MCF 10A (cell line): ENCODE results near the gene LCP1. TPM values are rescaled to one million over a fixed set of nuclear protein-coding genes. Genes with fewer than 3 reads are reported as not detected.

Source experiments
- BruUV-seq: library from RNA; stranded (reverse); fragments of 400-500 nt; replicated peaks from 2 replicates; lab custom pipeline; 2021; lab: Mats Ljungman, UMichigan
- CTCF ChIA-PET: fragments of 300-600 bp; sonication (Branson Sonifier 250); formaldehyde crosslinking; extraction: SDS; loops from one replicate; lab custom pipeline; 2021; ENCODE audit warnings: antibody characterized with exemption, inconsistent platforms; lab: Yijun Ruan, JAX
- POLR2A ChIA-PET: fragments of 300-600, 350-650 bp; sonication (Branson Sonifier 250); formaldehyde crosslinking; extraction: SDS; loops from one replicate; lab custom pipeline; 2020; ENCODE audit warnings: antibody characterized with exemption, inconsistent platforms; lab: Yijun Ruan, JAX
- DNase-seq: peaks from one replicate; pipeline ENCODE4 v3.0.0-alpha.2; 2018; ENCODE audit not compliant: unreplicated experiment
- H3K27ac Mint-ChIP-seq: one replicate; pipeline ENCODE4 v1.8.0; 2022; ENCODE audit warnings: mild to moderate bottlenecking, low read depth, mixed read lengths; ENCODE audit not compliant: unreplicated experiment
- H3K27me3 Mint-ChIP-seq: one replicate; pipeline ENCODE4 v1.8.0; 2022; ENCODE audit warnings: mixed read lengths; ENCODE audit not compliant: insufficient read depth, unreplicated experiment
- H3K36me3 Mint-ChIP-seq: one replicate; pipeline ENCODE4 v1.8.0; 2022; ENCODE audit warnings: mild to moderate bottlenecking, moderate library complexity, mixed read lengths; ENCODE audit not compliant: insufficient read depth, unreplicated experiment
- H3K4me1 Mint-ChIP-seq: one replicate; pipeline ENCODE4 v1.8.0; 2022; ENCODE audit warnings: mixed read lengths; ENCODE audit not compliant: insufficient read depth, unreplicated experiment
- H3K4me3 Mint-ChIP-seq: one replicate; pipeline ENCODE4 v1.8.0; 2022; ENCODE audit warnings: mild to moderate bottlenecking, moderate library complexity, mixed read lengths; ENCODE audit not compliant: unreplicated experiment
- H3K9me3 Mint-ChIP-seq: one replicate; pipeline ENCODE4 v1.8.0; 2022; ENCODE audit warnings: mixed read lengths; ENCODE audit not compliant: unreplicated experiment
- CTCF ChIP-seq: fragments of 200-600 bp; IDR thresholded peaks from one replicate; pipeline ENCODE4 v1.8.0; 2022; ENCODE audit warnings: antibody characterized with exemption, mild to moderate bottlenecking; ENCODE audit not compliant: unreplicated experiment
- intact Hi-C: fragments of 100-400 bp; cut with micrococcal nuclease; formaldehyde crosslinking; loops from 2 replicates; pipeline ENCODE4 v1.14.1; 2022
- total RNA-seq: library from RNA; stranded (reverse); gene quantifications from 2 replicates; pipeline ENCODE4 v1.2.3, GENCODE V29; 2022

The LCP1 gene
- total RNA-seq, 1 experiment from 2014 or later = 0.89 TPM

GRCh38 chr13:46213242-46213641 lies 31.3 kb upstream of the LCP1 start:
- no peak overlapping the region for H3K4me3 Mint-ChIP-seq
- no peaks in the 10 kb centered on the region for H3K9me3 Mint-ChIP-seq
- ChIA-PET CTCF (no interaction called here), POLR2A (interaction anchor here (0.6 kb wide), 2 partner anchors 20 to 43 kb away, joined by 3 read pairs; no protein-coding TSS in a partner anchor)
- no peak for TF ChIP-seq CTCF
- peaks cover 6% of the 10 kb centered on the region for H3K4me1 Mint-ChIP-seq
- peaks cover 39% of the 10 kb centered on the region for H3K27me3 Mint-ChIP-seq
- no peak for DNase-seq
- no peak overlapping the region for H3K27ac Mint-ChIP-seq
- BruUV-seq = no TSS peak
- H3K36me3 Mint-ChIP-seq = no peaks in the 10 kb centered on the region
- intact Hi-C loops = no loop called here

GRCh38 chr13:46211483-46212351 lies 29.7 kb upstream of the LCP1 start, which contains the start of gene LRRC63:
Gene LRRC63 (plus strand): TSS chr13:46211928. CDS start chr13:46213035, 1,107 bp downstream.
- Mint-ChIP-seq H3K27ac (no peak within 1 kb of the TSS), H3K4me1 (peaks cover 6% of the 10 kb centered on the region), H3K9me3 (no peaks in the 10 kb centered on the region), H3K36me3 (no peaks in the 10 kb centered on the region), H3K27me3 (peaks cover 37% of the 10 kb centered on the region), H3K4me3 (peak within 1 kb of the TSS; percentile 60)
- DNase-seq = peak; percentile 69
- POLR2A ChIA-PET = no interaction called here
- CTCF ChIA-PET = interaction anchor here (1.1 kb wide), 1 partner anchor 44 kb away, joined by 3 read pairs; no protein-coding TSS in a partner anchor
- intact Hi-C loops = no loop called here
- TF ChIP-seq CTCF = no peak
- BruUV-seq = no TSS peak

GRCh38 chr13:46211116-46211482 lies 29.1 kb upstream of the LCP1 start:
- CTCF ChIA-PET = interaction anchor here (1.1 kb wide), 1 partner anchor 44 kb away, joined by 3 read pairs; no protein-coding TSS in a partner anchor
- no peak for TF ChIP-seq CTCF
- Mint-ChIP-seq H3K27ac (no peak overlapping the region), H3K4me1 (peaks cover 6% of the 10 kb centered on the region), H3K27me3 (peaks cover 35% of the 10 kb centered on the region), H3K4me3 (peak overlapping the region; percentile 60), H3K9me3 (no peaks in the 10 kb centered on the region), H3K36me3 (no peaks in the 10 kb centered on the region)
- BruUV-seq = no TSS peak
- DNase-seq = peak; percentile 17
- intact Hi-C loops = no loop called here
- POLR2A ChIA-PET = no interaction called here

DNA sequence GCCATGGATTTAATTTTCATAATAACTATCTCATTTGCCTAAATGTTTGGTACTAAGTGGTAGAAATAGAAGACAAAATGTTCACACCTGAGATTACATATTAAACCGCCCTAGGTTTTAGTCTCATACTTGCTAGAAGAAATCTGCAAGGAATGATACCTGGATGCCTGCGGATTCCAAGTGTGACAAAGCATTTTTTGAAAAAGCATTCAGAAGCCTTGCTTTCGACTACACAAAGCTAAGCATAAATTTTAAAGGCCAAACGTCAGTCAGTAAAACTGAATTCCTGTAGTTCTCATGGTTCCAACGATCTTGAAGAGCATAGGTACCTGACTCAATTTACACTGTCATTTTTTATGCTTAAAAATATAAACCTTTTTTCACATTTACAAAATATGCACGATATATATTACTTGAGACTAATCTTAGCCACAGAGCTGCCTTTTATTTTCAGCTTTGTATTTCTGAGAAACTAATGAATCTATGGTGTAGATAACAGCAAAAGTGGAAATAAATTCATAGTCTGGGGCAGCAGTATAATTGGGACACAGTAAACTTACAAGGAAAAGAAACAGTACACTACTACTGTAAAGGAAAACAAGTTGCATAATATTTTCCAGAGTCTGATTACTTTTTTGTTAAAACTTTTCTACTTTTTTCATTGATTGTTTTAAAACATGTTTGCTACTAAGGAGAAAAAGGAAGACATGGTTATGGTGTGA lies 28.5 kb upstream of the LCP1 start:
- H3K9me3 Mint-ChIP-seq = no peaks in the 10 kb centered on the region
- H3K27ac Mint-ChIP-seq = no peak overlapping the region
- peak overlapping the region; percentile 60 for H3K4me3 Mint-ChIP-seq
- no peak for DNase-seq
- BruUV-seq = no TSS peak
- intact Hi-C loops = no loop called here
- peaks cover 31% of the 10 kb centered on the region for H3K27me3 Mint-ChIP-seq
- H3K36me3 Mint-ChIP-seq = no peaks in the 10 kb centered on the region
- no peak for TF ChIP-seq CTCF
- H3K4me1 Mint-ChIP-seq = peaks cover 6% of the 10 kb centered on the region
- ChIA-PET POLR2A (no interaction called here), CTCF (interaction anchor here (1.1 kb wide), 1 partner anchor 43 kb away, joined by 3 read pairs; no protein-coding TSS in a partner anchor)
